Left colon (tissue), 2 donors: Measurements from ENCODE around the gene RABIF. TPM values are rescaled to one million over a fixed set of nuclear protein-coding genes. Genes with fewer than 3 reads are reported as not detected.
A peak's percentile ranks its signal among the peaks of the same experiment; 100 is the strongest.
"Not testable (repeated sequence)": the region's sequence is repeated elsewhere in the genome, so short reads cannot be mapped to it uniquely, and the experiment has no call there.

Source experiments
- ATAC-seq: fragments of 200-7000 bp; cut with Tn5 transposase; one replicate; pipeline ENCODE4 v1.9.1; 2020; ENCODE audit warnings: mild to moderate bottlenecking, moderate library complexity
- DNase-seq, 2 donors: peaks; one replicate each; pipeline ENCODE4 v3.0.0-alpha.2; 2020
- intact Hi-C, 2 donors: fragments of 100-400 bp; cut with DNase I in 1 of 2; cut with micrococcal nuclease in 1 of 2; formaldehyde crosslinking; loops; one replicate each; pipeline versions ENCODE4 v1.11.2 to v1.14.0; 2022; cut with DNase I, micrococcal nuclease
- total RNA-seq, 2 donors: library from RNA; stranded (reverse); fragmentation: NEBNext Ultra II Directional; extraction: Animal tissue kit (Norgen Biotek cat#: 25700); gene quantifications; one replicate each; pipeline ENCODE4 v1.2.1, GENCODE V29; 2021
- donor health status: DM: no; HTN: no; CAD: no.
- donor health status: DM: yes; HTN: yes; CAD: no.

Gene RABIF
- total RNA-seq, 2 donors from 2014 or later: 12.0 to 14.3 TPM

- DNase-seq: no peak
- intact Hi-C loops: no loop called here
- ATAC-seq: no peak
These were observed 45.9 kb downstream of the RABIF start for GRCh38 chr1:202843081-202843480.

DNA sequence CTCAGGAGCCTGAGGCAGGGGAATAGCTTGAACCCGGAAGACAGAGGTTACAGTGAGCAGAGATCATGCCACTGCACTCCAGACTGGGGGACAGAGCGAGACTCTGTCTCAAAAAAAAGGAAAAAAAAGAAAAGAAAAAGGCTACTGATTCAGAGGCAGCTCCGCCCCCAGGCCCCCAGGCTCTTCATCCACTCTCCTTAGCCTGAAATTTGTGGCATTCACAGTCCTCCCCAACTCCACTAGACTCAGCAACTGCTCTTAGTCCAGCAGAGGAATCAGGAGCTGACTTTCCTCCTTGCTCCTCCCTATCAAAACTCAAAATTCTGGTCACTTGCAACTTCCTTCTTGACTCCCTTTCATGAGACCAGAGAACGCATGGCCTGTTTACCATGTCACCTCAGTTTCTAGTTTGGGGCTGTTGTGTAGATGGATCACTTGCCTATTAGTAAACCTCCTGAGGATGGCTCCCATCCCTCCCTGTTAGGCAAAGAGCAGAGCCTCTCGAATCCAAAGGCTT, 51.1 kb downstream of the RABIF start:
- no peak for DNase-seq
- intact Hi-C loops: no loop called here
- ATAC-seq: no peak

DNA sequence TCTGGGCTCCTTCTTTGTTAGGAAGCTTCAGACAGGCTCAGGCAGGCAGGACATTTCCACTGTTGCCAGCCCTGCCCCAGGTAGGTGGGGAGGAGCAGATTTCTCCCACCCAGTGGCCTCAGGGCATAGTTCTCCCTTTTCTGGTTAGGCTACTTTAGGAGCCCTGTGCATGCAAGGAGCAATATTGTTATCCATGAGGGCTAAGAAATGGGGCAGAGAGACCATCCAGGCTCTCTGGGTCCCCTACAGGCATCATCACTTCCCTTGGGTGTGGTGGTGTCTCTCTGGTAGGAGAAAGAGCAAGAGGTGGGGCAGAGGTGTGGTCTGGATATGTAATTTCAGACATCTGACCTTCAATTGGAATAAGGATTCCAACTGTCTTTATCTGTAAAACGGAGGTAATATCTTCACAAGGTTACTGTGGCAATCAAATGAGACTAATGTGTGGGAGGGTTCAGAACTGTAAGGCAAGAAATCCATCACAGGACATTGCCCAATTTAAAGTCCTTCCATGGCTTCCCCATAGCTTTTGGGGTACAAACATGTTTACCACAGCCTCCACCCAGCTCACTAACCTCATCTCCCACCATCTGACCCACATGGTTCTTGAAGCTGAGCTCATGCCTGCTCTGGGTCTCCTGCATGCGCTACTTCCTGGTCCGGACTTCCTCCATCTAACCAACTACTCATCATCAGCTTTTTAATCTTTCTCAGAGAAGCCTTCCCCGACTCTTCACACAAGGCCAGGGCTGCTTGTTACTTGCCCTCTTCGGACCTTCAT, 52.1 kb downstream of the RABIF start:
- ATAC-seq (peak; percentile 73), DNase-seq (no peak)
- intact Hi-C loops: no loop called here

- DNase-seq (no peak), ATAC-seq (no peak)
- intact Hi-C loops: no loop called here
These were observed 53.3 kb downstream of the RABIF start for GRCh38 chr1:202835548-202836072.

GRCh38 chr1:202834771-202835547, 54.0 kb downstream of the RABIF start:
- ATAC-seq: no peak
- no peak for DNase-seq
- intact Hi-C loops: no loop called here

- ATAC-seq (no peak), DNase-seq (no peak)
- intact Hi-C loops: no loop called here
These were observed 57.0 kb downstream of the RABIF start for GRCh38 chr1:202831906-202832305.

GRCh38 chr1:202829223-202829622, 59.7 kb downstream of the RABIF start:
- ATAC-seq, intact Hi-C loops: not testable (repeated sequence)

More at GRCh38 chr1:202829223-202829622, 59.7 kb downstream of the RABIF start:
- not testable (repeated sequence) for DNase-seq

Other genes with a start within 250 kb of the RABIF start
- gene SYT2, start 178.7 kb downstream of the RABIF start, total RNA-seq: under 1 TPM; 0.06 to 0.42 TPM
- gene KDM5B, start 80.7 kb downstream of the RABIF start, total RNA-seq: 10 to 100 TPM; 63.1 to 65.5 TPM
- gene PCAT6, start 78.2 kb downstream of the RABIF start, total RNA-seq: 1 to 10 TPM; 1.2 to 1.4 TPM
- 10 to 100 TPM; 28.9 to 35.0 TPM for gene KLHL12, start 38.1 kb upstream of the RABIF start, total RNA-seq
- 10 to 100 TPM; 69.7 to 90.4 TPM for gene ADIPOR1, start 69.2 kb upstream of the RABIF start, total RNA-seq
- gene CYB5R1, start 78.1 kb upstream of the RABIF start, total RNA-seq: 10 to 100 TPM; 21.2 to 31.9 TPM
- 10 to 100 TPM; 91.5 to 97.1 TPM for gene TMEM183A, start 118.2 kb upstream of the RABIF start, total RNA-seq
- gene PPFIA4, start 137.3 kb upstream of the RABIF start, total RNA-seq: 1 to 10 TPM in 1 of 2 donors, under 1 TPM in 1; 0.58 to 1.7 TPM
- not detected for gene MYOG, start 196.9 kb upstream of the RABIF start, total RNA-seq
- under 1 TPM; 0.37 to 0.39 TPM for gene ADORA1, start 238.6 kb upstream of the RABIF start, total RNA-seq